ENCODE data around the gene PGP. TPM values are rescaled to one million over a fixed set of nuclear protein-coding genes. Genes with fewer than 3 reads are reported as not detected.

PGP gene
- total RNA-seq, 2 experiments from 2014 or later = 24.2 to 24.5 TPM

GRCh38 chr16:2212362-2213324 lies 2.0 kb downstream of the PGP start:
- Mint-ChIP-seq H3K27ac (peak overlapping the region; percentile 47), H3K27me3 (no peaks in the 10 kb centered on the region), H3K9me3 (no peaks in the 10 kb centered on the region), H3K36me3 (peaks cover 21% of the 10 kb centered on the region), H3K4me3 (peak overlapping the region; percentile 86), H3K4me1 (peaks cover 23% of the 10 kb centered on the region)
- DNase-seq = no peak

DNA sequence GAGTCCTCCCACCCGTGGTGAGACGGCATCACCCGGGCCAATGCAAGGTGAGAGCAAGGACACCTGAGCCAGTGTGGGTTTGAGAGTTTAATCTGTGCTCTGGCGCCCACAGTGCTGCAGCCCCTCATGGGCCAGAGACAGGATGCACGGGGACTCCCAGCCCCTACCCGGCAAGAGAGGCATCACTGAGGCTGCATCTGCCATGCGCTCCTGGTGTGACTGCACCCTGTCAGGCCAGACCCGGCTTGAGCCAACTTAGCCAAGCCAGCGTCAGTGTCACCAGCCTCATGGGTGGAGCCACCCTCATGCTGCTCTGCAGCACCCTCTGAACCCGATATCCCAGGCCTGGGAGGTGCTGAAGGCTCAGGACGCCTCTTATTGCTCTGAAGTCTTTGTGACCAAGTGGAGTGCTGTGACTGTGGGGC lies 2.7 kb downstream of the PGP start:
- DNase-seq = no peak
- Mint-ChIP-seq H3K36me3 (peaks cover 28% of the 10 kb centered on the region), H3K27me3 (no peaks in the 10 kb centered on the region), H3K4me3 (peak overlapping the region; percentile 46), H3K27ac (peak overlapping the region; percentile 56), H3K4me1 (peaks cover 30% of the 10 kb centered on the region), H3K9me3 (no peaks in the 10 kb centered on the region)

GRCh38 chr16:2210386-2211365 lies 4.0 kb downstream of the PGP start, which contains the start of gene BRICD5:
BRICD5 (minus strand) TSS chr16:2210863; CDS start chr16:2210833, 30 bp downstream.
- peaks cover 36% of the 10 kb centered on the region for H3K36me3 Mint-ChIP-seq
- peaks cover 26% of the 10 kb centered on the region for H3K4me1 Mint-ChIP-seq
- no peak for DNase-seq
- H3K27ac Mint-ChIP-seq = peak within 1 kb of the TSS; percentile 56
- H3K9me3 Mint-ChIP-seq = no peaks in the 10 kb centered on the region
- H3K27me3 Mint-ChIP-seq = no peaks in the 10 kb centered on the region
- H3K4me3 Mint-ChIP-seq = no peak within 1 kb of the TSS

GRCh38 chr16:2210009-2210332 lies 4.7 kb downstream of the PGP start:
- Mint-ChIP-seq H3K36me3 (peaks cover 35% of the 10 kb centered on the region), H3K4me3 (no peak overlapping the region)

GRCh38 chr16:2209258-2210008 lies 5.2 kb downstream of the PGP start:
- Mint-ChIP-seq H3K4me1 (peaks cover 30% of the 10 kb centered on the region), H3K36me3 (peaks cover 35% of the 10 kb centered on the region), H3K27ac (no peak overlapping the region), H3K27me3 (no peaks in the 10 kb centered on the region), H3K9me3 (no peaks in the 10 kb centered on the region), H3K4me3 (no peak overlapping the region)
- no peak for DNase-seq

More at GRCh38 chr16:2210009-2210332, 4.7 kb downstream of the PGP start:
- Mint-ChIP-seq H3K27ac (no peak overlapping the region), H3K4me1 (peaks cover 26% of the 10 kb centered on the region), H3K9me3 (no peaks in the 10 kb centered on the region), H3K27me3 (no peaks in the 10 kb centered on the region)
- DNase-seq = no peak

- Mint-ChIP-seq H3K36me3 (peaks cover 35% of the 10 kb centered on the region), H3K4me1 (peaks cover 31% of the 10 kb centered on the region), H3K9me3 (no peaks in the 10 kb centered on the region), H3K27me3 (no peaks in the 10 kb centered on the region), H3K27ac (no peak overlapping the region), H3K4me3 (no peak overlapping the region)
- no peak for DNase-seq
Measured at GRCh38 chr16:2208772-2209171, 5.9 kb downstream of the PGP start.

DNA sequence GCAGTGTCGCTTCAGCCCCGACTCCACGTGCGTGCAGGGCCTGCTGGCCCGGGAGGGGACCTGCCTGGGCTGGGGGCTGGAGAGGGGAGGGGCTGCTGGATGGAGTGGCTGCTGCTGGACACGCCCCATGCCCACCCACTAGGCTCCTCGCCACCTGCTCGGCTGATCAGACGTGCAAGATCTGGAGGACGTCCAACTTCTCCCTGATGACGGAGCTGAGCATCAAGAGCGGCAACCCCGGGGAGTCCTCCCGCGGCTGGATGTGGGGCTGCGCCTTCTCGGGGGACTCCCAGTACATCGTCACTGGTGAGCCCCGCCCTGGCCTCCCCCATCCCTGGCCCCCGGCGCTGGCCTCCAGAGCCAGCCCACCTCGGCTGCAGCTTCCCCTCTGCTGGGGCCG lies 6.3 kb downstream of the PGP start:
- no peaks in the 10 kb centered on the region for H3K9me3 Mint-ChIP-seq
- no peak overlapping the region for H3K4me3 Mint-ChIP-seq
- no peak for DNase-seq
- peaks cover 30% of the 10 kb centered on the region for H3K36me3 Mint-ChIP-seq
- H3K4me1 Mint-ChIP-seq = peaks cover 31% of the 10 kb centered on the region
- no peak overlapping the region for H3K27ac Mint-ChIP-seq
- no peaks in the 10 kb centered on the region for H3K27me3 Mint-ChIP-seq

DNA sequence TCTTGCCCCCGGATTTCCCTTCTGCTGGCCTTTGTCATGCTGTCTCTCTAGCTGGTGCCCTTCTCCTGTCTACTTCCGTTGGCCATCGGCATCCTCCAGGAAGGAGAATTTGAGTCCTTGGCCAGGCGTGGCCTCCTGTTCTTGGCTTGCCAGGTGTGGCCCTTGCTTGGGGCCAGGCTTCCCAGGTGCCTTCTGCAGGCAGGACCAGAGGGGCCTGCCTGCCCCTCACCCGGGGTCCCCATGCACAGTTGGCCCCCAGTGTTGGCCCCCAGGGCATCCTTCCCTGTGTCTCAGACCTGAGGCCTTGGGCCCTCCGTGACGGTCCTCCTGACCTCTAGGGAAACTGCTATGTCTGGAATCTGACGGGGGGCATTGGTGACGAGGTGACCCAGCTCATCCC lies 6.8 kb downstream of the PGP start:
- no peak for DNase-seq
- Mint-ChIP-seq H3K4me3 (peak overlapping the region; percentile 88), H3K27ac (peak overlapping the region; percentile 61), H3K36me3 (peaks cover 26% of the 10 kb centered on the region), H3K4me1 (peaks cover 26% of the 10 kb centered on the region), H3K9me3 (no peaks in the 10 kb centered on the region), H3K27me3 (no peaks in the 10 kb centered on the region)

DNA sequence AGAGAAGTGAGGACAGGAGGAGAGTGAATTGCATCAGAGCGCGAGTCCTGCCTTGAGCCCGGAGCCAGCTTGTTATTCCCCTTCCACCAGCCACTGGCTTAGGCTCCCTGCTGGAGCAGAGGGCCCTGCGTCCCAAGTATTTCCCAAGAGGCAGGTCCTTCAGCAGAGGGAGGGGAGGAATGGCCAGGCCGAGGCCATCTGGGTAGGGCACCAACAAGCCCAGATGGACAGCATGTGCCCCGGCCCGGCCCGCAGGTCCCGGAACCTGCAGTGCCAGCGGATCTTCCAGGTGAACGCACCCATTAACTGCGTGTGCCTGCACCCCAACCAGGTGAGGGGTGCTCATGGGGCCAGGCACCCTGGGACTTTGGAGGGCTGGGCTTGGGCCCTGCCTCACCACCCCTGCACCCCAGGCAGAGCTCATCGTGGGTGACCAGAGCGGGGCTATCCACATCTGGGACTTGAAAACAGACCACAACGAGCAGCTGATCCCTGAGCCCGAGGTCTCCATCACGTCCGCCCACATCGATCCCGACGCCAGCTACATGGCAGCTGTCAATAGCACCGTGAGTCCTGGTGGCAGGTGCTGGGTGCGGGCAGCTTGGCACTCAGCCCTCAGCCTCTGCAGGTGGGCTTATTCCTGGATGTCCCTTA lies 7.7 kb downstream of the PGP start:
- peak overlapping the region; percentile 81 for H3K27ac Mint-ChIP-seq
- H3K36me3 Mint-ChIP-seq = peaks cover 19% of the 10 kb centered on the region
- H3K9me3 Mint-ChIP-seq = no peaks in the 10 kb centered on the region
- no peak for DNase-seq
- H3K4me1 Mint-ChIP-seq = peaks cover 20% of the 10 kb centered on the region
- peak overlapping the region; percentile 88 for H3K4me3 Mint-ChIP-seq
- H3K27me3 Mint-ChIP-seq = no peaks in the 10 kb centered on the region

DNA sequence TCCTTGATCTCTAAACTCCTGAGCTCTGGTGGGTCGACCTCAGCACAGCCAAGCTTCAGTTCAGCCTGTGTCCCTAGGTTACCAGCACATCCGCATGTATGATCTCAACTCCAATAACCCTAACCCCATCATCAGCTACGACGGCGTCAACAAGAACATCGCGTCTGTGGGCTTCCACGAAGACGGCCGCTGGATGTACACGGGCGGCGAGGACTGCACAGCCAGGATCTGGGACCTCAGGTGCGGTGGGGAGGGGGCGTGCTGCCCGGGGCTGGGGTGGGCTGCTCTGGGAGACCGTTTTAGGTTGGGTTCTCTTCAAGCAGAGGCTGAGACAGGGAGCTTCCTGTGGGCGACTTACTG lies 8.2 kb downstream of the PGP start:
- Mint-ChIP-seq H3K27ac (peak overlapping the region; percentile 81), H3K36me3 (peaks cover 19% of the 10 kb centered on the region), H3K4me1 (peaks cover 17% of the 10 kb centered on the region), H3K27me3 (no peaks in the 10 kb centered on the region), H3K9me3 (no peaks in the 10 kb centered on the region), H3K4me3 (peak overlapping the region; percentile 88)
- DNase-seq = no peak

- H3K27ac Mint-ChIP-seq = peak overlapping the region; percentile 81
- H3K27me3 Mint-ChIP-seq = no peaks in the 10 kb centered on the region
Measured at GRCh38 chr16:2205967-2206313, 8.7 kb downstream of the PGP start.

DNA sequence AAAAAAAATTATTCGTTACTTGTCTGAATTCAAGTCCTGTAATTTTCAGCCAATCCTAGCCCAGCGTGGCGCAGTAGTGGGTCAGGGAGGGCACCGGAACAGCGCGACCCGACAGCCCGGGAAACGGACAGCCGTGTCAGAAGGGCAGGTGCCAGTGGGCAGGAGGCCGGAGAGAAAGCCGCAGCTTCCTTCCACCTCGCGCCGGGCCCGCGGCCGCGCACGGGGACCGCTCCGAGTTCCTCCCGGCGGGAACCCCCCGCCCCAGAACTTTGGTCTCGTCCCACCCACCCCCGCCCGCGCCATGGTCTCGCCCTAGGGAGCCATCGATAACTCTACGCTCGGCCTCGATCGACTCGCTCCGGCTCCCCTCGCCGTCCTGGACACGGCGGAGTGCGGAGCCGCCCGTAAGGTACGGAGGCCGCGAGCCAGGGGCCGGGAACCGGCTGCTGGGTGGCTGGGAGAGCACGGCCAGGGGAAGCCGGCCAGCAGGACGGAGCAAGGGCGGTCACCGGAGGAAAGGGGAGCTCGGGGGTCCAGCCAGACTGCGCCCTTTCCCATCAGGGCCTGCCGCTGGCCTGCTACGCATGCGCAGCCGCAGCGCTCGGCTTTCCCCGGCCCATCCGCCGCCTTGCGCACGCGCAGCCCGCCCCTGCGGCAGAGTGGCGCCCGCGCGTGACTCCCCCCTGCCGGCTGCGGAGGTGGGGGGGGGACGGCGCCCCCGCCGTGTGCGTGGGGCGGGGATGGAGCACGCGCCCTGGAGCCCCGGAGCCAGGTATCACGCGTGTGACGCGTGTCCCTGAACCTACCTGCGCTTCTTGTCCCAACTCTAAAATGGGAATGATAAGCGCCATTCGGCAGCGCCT lies 9.3 kb downstream of the PGP start, which contains the start of gene MLST8:
MLST8 (plus strand) TSS at position 351 of the 863 bp plus-strand sequence. CDS start 632 bp downstream, outside the sequence.
- peak within 1 kb of the TSS; percentile 88 for H3K4me3 Mint-ChIP-seq
- peak; percentile 91 for DNase-seq
- H3K36me3 Mint-ChIP-seq = peaks cover 19% of the 10 kb centered on the region
- no peaks in the 10 kb centered on the region for H3K27me3 Mint-ChIP-seq
- peak within 1 kb of the TSS; percentile 86 for H3K27ac Mint-ChIP-seq
- no peaks in the 10 kb centered on the region for H3K9me3 Mint-ChIP-seq
- peaks cover 17% of the 10 kb centered on the region for H3K4me1 Mint-ChIP-seq

More at GRCh38 chr16:2205967-2206313, 8.7 kb downstream of the PGP start:
- DNase-seq = no peak
- Mint-ChIP-seq H3K4me3 (peak overlapping the region; percentile 88), H3K36me3 (peaks cover 19% of the 10 kb centered on the region), H3K9me3 (no peaks in the 10 kb centered on the region), H3K4me1 (peaks cover 17% of the 10 kb centered on the region)

DNA sequence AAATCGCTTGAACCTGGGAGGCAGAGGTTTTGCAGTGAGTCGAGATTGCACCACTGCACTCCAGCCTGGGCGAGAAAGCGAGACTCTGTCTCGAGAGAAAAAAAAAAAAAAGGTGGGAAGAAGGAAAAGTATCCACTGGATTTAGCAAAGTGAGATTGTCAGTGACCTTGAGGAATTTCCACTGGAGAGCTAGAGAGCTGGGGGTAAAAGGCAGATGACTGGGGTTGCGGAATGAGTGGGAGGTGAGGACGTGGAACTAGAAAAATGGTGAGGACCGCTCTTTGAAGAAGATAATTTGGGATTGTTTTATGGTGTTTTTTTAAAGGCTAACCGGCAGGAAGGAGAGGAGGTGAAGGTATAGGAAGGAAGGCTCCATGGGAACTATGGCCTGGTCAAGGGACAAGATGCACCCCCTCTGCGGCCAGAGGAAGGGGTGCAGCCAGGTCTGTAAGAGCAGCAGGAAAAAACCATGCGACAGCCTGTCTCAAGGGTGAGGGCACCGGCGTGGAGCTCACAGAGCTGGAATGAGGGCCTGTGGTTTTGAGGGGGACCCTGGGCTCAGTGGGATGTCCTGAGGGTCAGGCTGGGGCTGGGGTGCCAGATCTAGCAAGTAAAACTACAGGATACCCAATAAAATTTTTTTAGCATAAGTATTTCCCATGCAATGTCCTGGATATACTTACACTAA lies 10.1 kb downstream of the PGP start:
- H3K4me1 Mint-ChIP-seq = peaks cover 17% of the 10 kb centered on the region
- no peaks in the 10 kb centered on the region for H3K27me3 Mint-ChIP-seq
- H3K9me3 Mint-ChIP-seq = no peaks in the 10 kb centered on the region
- DNase-seq = no peak
- peak overlapping the region; percentile 82 for H3K4me3 Mint-ChIP-seq
- peak overlapping the region; percentile 78 for H3K27ac Mint-ChIP-seq
- peaks cover 19% of the 10 kb centered on the region for H3K36me3 Mint-ChIP-seq
